SK-N-MC (cell line): Measurements from ENCODE around the gene ARMH1.

Experiments used
- EZH2 ChIP-seq: fragments of 200-600 bp; sonication (generic); IDR thresholded peaks from one replicate; pipeline ENCODE4 v1.6.1; 2017; ENCODE audit warnings: antibody characterized with exemption
- FOXP2 ChIP-seq: optimal IDR thresholded peaks from 2 replicates; pipeline ENCODE3; 2011; ENCODE audit warnings: mild to moderate bottlenecking, moderate library complexity; ENCODE audit not compliant: insufficient read depth; ENCODE audit errors: extremely low read length, control extremely low read depth
- POLR2AphosphoS5 ChIP-seq: IDR thresholded peaks from 2 replicates; pipeline ENCODE4 v1.6.1; 2012; ENCODE audit warnings: mild to moderate bottlenecking, low read depth, low read length, borderline replicate concordance

GRCh38 chr1:44644806-44645205, 29.7 kb upstream of the ARMH1 start:
- TF ChIP-seq EZH2 (no peak), POLR2AphosphoS5 (no peak), FOXP2 (no peak)
